ENCODE data around the gene TNS2.

GRCh38 chr12:53063708-53064612 lies 14.1 kb downstream of the TNS2 start:
- TF ChIP-seq CTCF (IDR thresholded peaks at IDR 0.05) (no peak), POLR2A (IDR thresholded peaks at IDR 0.05) (no peak)

Data from right lobe of liver (tissue), 4 donors.